Inflammatory macrophage (primary cell): ENCODE results near the gene MPZL2.
"Not testable (repeated sequence)": the region's sequence is repeated elsewhere in the genome, so short reads cannot be mapped to it uniquely, and the experiment has no call there.

ENCODE experiments used
- DNase-seq, 2 donors: peaks; one replicate each; pipeline ENCODE4 v3.0.0-alpha.2; 2020 to 2022
- total RNA-seq, 18 experiments: gene quantifications; one replicate each; lab custom pipeline; 2026; ENCODE audit warnings: mixed read lengths in 6 of 18, inconsistent platforms in 2 of 18; lab: John Stamatoyannopoulos, UW

Gene MPZL2
- 0.10 to 15.0 (median 0.78) reads per million in 18 experiments for total RNA-seq

DNA sequence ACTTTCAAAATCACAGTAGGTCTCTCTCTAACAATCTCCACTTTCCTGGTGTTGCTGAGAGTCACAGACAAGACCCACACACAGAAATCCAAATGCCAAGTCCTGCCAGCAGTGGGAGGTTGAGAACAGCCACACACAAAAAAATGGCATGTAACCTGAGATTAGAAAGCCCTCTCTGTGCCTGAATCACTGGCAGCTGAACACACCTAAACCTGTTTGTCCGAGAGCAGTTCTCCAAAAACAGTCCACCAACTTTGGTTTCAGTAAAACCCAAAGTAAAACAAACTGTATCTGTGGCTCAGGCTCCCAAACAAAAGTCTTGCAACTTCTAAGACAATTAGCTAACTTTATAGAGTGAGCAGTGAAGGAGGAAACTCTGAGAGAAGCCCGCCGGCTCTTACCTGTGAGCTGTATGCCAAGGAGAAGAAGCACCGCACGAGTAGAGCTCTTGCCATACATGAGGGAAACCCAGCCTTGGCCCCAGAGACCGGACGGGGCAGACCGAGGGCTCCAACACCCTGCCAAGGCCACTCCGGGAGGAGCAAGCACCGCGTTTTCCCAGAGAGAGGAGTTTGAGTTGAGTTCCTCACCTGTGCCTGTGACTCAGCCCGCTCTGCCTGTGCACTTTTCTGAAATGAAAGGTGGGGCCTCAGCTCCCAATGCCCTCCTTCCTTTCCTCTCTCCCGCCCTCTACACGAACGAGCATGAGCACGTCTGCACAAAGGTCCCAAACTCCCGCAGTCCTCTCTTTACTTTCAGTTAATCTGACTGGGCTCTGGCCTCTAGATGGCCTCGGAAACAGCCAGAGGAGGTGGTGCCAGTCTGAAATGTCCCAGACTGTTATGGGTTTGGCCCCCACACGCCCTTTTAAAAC lies at the start of gene MPZL2:
TSS of gene MPZL2 (minus strand) at position 603 of the 874 bp plus-strand sequence. CDS start at position 459, 144 bp downstream.
- DNase-seq: peak; percentile 22 to 28

DNA sequence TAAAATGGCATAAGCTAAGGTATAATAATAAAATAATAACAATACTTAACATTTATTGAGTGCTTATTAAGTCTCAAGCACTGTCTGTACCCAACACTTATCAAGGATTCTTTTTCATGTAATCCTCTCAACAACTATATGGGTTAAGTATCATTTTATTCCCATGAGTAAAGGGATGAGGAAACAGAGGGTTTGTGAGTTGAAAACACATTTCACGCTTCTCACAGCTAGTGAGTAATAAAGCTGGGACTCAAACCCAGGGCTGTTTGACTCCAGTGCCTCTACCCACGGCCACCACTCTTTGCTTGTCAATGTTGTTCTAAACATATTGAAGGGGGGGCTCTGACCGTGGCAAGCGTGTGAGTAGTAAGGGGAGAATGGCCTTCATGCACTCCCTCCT lies 49.1 kb upstream of the MPZL2 start:
- no peak for DNase-seq

DNA sequence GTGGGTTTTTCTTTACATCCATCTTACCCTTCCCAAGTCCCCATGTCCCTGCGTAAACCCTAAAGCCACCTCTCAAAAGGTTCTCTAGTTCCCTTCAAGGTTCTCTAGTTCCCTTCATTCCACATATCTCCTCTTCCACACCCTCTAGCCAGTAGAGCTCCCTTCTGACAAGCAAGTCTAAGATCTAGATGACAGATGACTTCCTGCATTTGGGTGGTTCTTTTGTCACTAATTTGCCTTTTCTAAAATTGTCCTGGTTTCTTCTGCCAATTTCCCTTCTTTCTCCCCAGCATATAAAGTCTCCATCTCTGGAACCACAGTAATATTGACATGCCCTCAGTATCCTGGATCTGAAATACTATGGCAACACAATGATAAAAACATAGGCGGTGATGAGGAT lies 48.2 kb upstream of the MPZL2 start:
- no peak for DNase-seq

DNA sequence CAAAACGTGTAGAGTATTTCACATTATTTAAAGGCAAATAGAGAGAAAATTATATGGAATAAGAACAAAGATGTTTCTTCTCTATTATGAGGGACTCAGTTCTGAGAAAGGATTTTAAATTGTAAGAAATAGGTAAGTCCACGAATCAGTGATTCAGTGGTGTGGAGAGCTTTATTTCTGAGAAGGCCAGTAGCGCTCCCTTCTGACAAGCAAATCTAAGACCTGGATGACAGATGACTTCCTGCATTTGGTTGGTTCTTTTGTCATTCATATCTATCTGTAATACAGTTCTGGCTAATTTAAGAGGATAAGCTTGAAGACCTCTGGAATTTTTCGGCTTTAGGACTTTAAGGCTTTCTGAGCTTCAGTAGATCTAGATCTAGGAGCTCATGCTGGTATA lies 47.4 kb upstream of the MPZL2 start:
- no peak for DNase-seq

DNA sequence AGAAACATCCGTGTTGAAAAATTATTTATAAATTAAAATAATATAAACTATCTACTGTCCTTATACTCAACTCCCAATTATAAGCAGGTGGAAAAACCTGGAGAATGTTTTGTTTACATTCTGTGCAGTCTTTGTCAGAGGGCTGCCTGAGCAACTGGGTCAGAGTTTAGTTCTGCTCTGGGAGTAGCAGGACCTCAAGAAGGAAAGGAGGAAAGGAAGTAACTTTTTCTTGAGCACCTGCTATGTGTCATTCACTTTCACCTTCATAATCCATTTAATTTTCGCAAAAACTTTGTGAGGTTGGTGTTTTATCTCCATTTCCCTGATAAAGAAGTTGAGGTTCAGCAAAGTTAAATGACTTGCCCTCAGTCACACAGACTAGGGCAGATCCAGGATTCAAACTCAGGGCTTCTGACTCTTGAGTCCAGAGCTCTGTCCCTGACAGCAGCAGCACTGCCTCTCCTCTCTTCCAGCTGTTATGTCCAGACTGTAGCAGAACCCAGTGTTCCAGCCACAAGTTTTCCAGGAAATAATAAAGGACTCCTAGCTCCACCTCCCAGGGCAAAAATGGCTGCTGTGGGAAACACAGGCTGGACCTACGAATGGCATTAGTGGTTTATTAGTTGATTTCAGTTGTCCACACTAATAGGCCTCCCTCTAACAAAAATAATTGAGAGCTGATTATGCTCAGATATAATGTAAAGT lies 46.8 kb upstream of the MPZL2 start:
- no peak for DNase-seq

DNA sequence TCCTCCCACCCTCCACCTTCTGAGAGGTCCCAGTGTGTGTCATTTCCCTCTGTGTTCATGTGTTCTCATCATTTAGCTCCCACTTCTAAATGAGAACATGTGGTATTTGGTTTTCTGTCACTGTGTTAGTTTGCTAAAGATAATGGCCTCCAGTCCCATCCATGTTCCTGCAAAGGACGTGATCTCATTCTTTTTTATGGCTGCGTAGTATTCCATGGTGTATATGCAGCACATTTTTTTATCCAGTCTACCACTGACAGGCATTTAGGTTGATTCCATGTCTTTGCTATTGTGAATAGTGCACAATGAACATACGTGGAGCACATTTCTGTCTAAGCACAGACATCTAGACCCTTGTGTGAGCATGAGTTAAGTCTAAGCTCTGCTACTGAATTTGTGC lies 46.2 kb upstream of the MPZL2 start:
- no peak for DNase-seq

DNA sequence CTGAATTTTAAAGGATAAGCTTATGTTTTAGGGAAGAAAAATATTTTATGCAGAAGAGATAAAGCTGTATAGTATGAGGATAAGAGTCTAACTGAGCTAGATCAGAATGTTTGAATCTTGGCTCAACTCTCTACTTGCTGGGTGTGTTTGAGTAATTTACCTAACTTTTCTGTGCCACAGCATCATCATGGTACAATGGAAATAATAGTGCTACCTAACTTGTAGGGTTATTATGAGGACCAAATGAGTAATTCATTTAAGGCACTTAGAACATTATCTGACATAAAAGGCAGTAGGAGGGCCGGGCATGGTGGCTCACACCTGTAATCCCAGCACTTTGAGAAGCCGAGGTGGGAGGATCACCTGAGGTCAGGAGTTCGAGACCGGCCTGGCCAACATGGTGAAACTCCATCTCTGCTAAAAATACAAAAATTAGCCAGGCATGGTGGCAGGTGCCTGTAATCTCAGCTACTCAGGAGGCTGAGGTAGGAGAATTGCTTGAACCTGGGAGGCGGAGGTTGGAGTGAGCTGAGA lies 45.0 kb upstream of the MPZL2 start:
- not testable (repeated sequence) for DNase-seq

DNA sequence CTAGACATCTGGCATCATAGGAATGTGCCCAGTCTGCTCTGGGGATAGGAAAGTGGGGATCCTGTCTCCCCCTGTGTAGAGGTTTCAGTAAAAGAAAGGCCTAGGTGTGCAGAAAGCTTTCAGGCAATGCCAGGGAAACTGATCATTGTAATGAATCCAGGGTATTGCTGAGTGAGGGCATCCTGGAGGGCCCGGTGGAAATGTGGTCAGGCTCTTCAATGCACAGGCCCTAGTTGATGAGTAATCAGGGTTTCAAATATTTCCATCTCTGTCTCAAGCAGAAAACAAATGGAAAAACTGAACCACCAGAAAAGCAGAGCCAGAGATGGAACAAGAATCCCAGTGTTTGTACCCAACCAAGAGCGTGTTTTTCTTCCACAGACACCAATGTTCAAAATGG lies 42.5 kb upstream of the MPZL2 start:
- no peak for DNase-seq

DNA sequence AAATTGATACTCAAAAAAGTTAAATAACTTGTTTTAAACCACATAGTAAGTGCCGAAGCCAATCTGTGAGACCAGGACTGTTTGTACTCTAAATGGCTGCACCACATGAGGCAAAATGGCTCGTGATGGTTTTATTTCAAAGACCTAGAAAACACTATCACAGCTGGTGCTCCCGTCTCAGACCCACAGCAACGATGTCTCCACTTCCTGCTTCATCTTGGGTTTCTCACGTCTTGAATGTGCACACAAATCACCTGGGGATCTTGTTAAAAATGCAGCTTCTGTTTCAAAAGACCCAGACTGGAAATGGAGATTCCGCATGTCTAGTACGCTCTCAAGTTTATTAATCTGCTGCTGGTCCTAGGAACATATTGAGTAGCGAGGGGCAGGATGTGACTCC lies 41.6 kb upstream of the MPZL2 start:
- DNase-seq: no peak

DNA sequence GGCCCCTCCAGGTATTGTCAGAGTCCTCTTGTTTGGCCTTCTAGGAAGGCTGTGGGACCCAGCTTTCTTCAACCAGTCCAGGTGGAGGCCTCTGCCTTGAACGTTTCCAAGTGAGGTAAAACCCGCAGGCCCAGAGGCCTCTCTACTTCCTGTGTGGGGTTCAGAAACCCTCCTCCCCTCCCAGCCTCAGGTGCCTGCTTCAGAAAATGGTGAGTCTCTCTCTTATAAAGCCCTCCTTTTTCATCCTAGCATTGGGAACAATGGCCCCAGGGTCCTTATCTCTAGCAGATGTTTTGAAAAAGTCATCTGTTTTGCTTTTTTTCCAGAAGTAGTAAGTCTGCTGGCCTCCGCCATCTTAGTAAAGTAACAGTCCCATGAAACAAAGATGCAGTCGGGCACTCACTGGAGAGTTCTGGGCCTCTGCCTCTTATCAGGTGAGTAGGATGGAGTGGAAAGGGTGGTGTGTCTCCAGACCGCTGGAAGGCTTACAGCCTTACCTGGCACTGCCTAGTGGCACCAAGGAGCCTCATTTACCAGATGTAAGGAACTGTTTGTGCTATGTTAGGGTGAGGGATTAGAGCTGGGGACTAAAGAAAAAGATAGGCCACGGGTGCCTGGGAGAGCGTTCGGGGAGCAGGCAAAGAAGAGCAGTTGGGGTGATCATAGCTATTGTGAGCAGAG lies 40.6 kb upstream of the MPZL2 start, which contains the start of gene CD3E:
TSS of gene CD3E (plus strand) at position 163 of the 681 bp plus-strand sequence. CDS start at position 386, 223 bp downstream.
- no peak for DNase-seq

DNA sequence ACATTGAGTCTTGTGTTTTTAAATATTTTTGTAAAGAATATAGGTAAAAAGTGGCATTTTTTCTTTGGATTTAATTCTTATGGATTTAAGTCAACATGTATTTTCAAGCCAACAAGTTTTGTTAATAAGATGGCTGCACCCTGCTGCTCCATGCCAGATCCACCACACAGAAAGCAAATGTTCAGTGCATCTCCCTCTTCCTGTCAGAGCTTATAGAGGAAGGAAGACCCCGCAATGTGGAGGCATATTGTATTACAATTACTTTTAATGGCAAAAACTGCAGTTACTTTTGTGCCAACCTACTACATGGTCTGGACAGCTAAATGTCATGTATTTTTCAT lies 40.1 kb upstream of the MPZL2 start:
- no peak for DNase-seq

DNA sequence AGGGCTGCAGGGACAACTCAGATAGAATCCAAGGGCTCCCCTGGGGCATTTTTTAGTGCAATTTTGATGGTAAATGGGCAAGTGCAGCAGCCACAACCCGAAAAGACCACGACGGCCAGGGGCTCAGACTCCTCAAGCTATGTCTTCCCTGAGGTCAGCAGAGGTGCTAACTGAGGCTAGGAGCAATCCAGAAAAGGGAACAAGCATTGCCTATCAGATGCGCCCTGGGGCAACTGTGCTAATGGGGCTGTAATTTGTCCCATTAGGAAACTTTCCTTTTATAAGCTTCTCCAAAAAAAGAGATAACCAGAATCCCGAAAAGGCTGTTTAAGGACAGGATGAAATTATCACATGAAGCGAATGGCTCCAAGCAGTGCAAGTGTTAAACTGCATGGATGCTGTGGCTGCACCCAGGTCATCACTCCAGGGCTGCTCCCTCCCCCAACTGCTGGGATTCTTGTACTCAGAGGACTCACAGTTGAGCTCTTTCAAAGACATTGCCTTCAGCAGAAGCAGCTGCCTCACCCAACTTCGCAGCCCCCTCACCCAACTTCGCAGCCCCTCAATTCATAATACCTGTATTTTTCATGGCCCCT lies 37.6 kb upstream of the MPZL2 start:
- no peak for DNase-seq

DNA sequence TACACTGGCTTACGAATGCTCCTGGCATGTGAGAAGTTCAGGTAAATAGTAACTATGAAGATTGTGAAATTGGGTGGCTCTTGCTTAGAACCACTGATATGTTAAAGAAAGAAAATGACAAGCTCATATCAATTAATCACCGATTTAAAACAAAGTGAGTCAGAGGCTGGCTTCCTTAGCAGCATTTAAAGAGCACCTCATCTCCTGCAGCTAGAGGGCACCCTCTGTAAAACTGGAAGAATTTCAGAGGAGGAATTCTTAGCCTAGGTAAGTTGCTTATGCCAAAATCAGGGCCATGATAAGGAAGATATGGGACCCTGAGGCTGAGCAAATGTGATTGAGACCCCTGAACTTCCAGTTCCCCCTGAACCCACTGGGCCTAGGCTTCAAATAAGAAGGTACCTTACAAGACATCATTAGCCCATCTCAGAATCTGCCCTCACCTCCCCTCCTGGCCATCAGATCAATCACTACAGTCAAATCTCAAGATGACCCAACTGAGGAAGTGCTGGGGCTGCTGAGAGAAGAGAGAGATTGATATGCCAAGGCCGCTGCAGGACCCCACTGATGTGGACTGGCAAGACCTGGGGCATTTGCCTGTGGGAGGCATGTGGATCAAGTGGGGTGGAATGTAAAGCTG lies 31.8 kb upstream of the MPZL2 start:
- peak; percentile 46 to 60 for DNase-seq

DNA sequence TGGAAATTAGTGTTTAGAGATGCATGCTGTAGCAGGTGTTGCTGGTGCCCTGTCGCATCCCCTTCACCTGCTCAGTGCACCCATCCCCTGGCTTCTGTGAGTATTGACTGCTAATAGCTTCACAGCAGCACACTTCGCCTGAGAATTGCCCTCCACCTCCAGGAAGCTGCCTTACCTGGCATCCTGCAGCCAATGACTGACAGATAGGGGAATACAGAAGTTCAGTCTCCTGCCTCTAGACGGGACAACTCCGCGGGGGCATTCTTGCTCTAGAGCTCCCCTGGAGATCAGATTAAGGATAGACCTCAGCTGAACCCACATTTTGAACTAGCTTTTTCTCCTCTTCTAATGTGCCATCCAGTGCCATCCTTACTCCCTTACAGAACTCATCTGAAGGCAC lies 31.1 kb upstream of the MPZL2 start:
- DNase-seq: peak in 1 of 2 donors; percentile 26

DNA sequence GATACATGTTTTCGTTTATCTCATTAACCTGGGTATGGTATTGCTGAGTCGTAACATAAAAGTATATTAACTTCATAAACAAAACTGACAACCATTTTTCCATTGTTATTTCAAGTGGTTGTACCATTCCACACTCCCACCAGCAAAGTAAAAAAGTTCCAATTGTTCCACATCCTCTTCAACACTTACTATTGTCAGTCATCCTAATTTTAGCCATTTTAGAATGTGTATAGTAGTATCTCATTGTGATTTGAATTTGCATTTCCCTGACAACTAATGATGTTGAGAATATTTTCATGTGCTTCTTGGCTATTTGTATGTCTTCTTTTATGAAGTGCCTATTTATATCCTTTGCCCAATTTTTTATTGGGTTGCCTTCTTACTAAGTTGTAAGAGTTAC lies 30.0 kb upstream of the MPZL2 start:
- no peak for DNase-seq

DNA sequence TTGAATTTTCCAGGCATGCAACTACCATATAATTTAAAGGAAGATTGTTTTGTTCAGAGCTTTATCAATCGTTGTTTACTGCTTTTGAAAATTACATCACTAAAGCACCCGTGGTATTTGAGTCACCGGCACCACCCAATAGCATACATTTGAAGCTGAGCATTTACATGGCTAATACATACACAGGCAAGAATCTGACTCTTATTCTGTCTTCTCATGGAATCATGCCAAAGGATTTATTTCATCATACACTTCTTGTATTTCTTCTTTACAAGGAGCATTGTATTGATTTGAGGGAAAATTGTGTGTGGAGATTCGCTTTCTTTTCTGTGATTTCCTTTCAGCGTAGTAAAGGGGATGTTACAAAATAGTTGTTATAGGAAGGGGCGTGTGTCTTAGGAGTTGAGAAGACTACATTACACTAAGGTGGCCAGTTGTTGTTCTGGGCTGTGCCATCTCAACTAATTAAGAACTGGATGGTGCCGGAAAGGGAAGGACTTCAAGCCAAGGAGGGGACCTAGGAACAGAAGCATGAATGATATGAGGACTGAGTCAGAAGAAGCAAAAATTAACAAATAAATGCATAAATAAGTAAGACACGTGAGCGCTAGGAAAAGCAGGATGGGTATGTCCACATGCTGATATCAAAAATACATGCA lies 27.5 kb upstream of the MPZL2 start:
- peak; percentile 84 to 92 for DNase-seq

DNA sequence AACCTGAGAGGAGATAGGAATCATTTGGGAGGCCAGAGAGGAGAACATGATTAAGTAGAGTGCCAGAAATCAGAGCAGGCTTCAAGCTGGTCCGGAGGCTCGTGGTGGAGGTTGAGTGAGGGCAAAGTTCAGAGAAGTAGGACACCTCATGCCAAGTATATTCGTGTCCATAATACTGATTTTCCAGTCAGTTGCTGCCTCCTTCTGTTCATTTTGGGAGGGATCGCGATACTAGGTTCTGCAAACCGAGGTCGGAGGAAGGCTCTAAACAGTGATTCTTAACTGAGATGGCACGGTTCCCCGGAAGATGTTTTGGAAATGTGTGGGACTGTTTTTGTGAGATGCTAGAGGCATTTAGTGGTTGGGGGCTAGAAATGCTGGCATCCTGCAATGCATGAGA lies 26.8 kb upstream of the MPZL2 start:
- DNase-seq: peak; percentile 85 to 87

DNA sequence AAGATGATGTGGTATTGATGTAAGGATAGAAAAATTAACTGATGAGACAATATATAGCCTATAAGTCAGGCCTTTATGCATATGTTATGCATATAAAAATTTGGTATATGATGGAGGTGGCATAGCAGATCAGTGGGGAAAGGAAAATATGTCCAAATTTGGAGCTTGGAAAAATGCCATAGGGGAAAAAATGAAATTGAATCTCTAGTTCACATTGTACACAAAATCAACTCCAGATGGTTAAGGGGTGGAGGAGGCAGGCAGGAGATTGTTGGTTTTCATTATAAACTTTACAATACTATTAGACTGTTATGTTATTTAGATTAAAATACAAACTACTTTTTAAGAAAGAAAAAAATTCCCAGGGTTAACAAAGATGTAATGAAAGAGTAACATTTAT lies 25.3 kb upstream of the MPZL2 start:
- DNase-seq: no peak

DNA sequence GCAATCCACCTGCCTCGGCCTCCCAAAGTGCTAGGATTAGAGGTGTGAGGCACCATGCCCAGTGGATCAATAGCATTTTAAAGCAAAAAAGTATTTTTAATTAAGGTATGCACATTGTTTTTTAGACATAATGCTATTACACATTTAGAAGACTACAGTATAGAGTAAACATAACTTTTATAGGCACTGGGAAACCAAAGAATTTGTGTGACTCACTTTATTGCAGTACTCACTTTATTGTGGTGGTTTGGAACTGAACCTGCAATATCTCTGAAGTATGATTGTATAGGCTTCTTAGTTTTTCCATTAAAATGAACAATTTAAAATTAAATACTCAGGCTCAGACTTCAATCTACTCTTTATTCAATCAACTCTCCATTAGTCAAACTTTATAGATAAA lies 22.9 kb upstream of the MPZL2 start:
- no peak for DNase-seq

DNA sequence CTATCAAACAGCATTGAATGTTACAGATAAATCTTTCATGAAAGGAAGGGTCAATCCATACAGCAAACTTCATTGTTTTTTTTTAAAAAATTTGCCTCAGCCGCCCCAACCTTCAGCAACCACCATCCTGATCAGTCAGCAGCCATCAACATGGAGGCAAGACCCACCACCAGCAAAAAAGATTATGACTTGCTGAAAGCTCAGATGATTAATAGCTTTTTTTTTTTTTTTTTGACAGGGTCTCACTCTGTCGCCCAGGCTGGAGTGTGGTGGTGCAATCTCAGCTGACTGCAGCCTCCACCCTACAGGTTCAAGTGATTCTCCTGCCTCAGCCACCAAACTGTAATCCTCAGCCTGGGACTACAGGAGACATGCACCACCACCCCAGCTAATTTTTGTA lies 22.4 kb upstream of the MPZL2 start:
- no peak for DNase-seq

DNA sequence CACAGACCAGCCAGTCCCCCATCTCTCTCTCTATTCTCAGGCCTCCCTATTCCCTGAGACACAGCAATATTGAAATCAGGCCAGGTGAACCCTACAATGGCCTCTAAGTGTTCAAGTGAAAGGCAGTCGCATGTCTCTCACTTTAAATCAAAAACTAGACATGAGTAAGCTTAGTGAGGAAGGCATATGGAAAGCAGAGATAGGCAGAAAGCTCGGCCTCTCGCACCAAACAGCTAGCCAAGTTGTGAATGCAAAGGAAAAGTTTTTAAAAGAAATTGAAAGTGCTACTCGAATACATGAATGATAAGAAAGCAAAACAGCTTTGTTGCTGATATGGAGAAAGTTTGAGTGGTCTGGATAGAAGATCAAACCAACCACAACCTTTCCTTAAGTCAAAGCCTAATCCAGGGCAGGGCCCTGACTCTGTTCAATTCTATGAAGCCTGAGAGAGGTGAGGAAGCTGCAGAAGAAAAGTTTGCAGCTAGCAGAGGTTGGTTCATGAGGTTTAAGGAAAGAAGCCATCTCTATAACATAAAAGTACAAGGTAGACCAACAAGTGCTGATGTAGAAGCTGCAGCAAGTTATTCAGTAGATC lies 19.8 kb upstream of the MPZL2 start:
- DNase-seq: no peak
